ENCODE data around the gene MTIF3. TPM values are rescaled to one million over a fixed set of nuclear protein-coding genes. Genes with fewer than 3 reads are reported as not detected.

The MTIF3 gene
- total RNA-seq, 1 donor = 66.1 TPM

Small RNA genes within 50 kb of the gene (small RNA-seq; reads per million reads assigned to genes)
- gene RNU6-63P (not detected), gene RNY1P1 (not detected)

Other genes with a start within 250 kb of the MTIF3 start
- gene RPL21, start 199.0 kb downstream of the MTIF3 start, total RNA-seq = 535 and 661 TPM in 2 replicates
- 2.9 and 4.7 TPM in 2 replicates for gene RASL11A, start 179.7 kb downstream of the MTIF3 start, total RNA-seq
- gene GTF3A, start 25.9 kb downstream of the MTIF3 start, total RNA-seq = 109 and 111 TPM in 2 replicates
- 6.1 and 7.8 TPM in 2 replicates for gene LNX2, start 170.0 kb upstream of the MTIF3 start, total RNA-seq
- 57.9 and 58.9 TPM in 2 replicates for gene POLR1D, start 171.3 kb upstream of the MTIF3 start, total RNA-seq